Left lung (tissue), 10 donors: ENCODE results near the gene FAM171A2. TPM values are rescaled to one million over a fixed set of nuclear protein-coding genes. Genes with fewer than 3 reads are reported as not detected.
A peak's percentile ranks its signal among the peaks of the same experiment; 100 is the strongest.
"Not testable (repeated sequence)": the region's sequence is repeated elsewhere in the genome, so short reads cannot be mapped to it uniquely, and the experiment has no call there.

Experiments used
- ATAC-seq: fragments of 200-7000 bp; cut with Tn5 transposase; one replicate; pipeline ENCODE4 v1.9.1; 2020; ENCODE audit warnings: moderate library complexity
- DNase-seq, 4 donors: peaks; one replicate each; pipeline ENCODE4 v3.0.0-alpha.2; 2013 to 2020
- H3K27ac ChIP-seq, 2 donors: fragments of 200-600 bp; sonication (generic) in 1 of 2; one replicate each; pipeline versions ENCODE4 v1.5.0 to v1.8.0; 2020 to 2021
- H3K27me3 ChIP-seq, 2 donors: fragments of 200-600 bp; sonication (generic) in 1 of 2; one replicate each; pipeline versions ENCODE4 v1.5.0 to v1.8.0; 2020 to 2021
- H3K36me3 ChIP-seq, 2 donors: fragments of 200-600 bp; sonication (generic) in 1 of 2; one replicate each; pipeline versions ENCODE4 v1.5.0 to v1.8.0; 2020 to 2021
- H3K4me1 ChIP-seq, 2 donors: fragments of 200-600 bp; one replicate each; pipeline ENCODE4 v1.8.0; 2021
- H3K4me3 ChIP-seq, 2 donors: fragments of 200-600 bp; sonication (generic) in 1 of 2; one replicate each; pipeline versions ENCODE4 v1.5.0 to v1.8.0; 2020 to 2021; ENCODE audit warnings: mild to moderate bottlenecking in 1 of 2
- H3K9me3 ChIP-seq, 2 donors: fragments of 200-600 bp; sonication (generic) in 1 of 2; one replicate each; pipeline versions ENCODE4 v1.5.0 to v1.8.0; 2020 to 2021
- CTCF ChIP-seq, 2 donors: fragments of 200-600 bp; sonication (generic) in 1 of 2; IDR thresholded peaks; one replicate each; pipeline versions ENCODE4 v1.5.0 to v1.8.0; 2021; ENCODE audit warnings: antibody characterized with exemption in 2 of 2
- intact Hi-C, 2 donors: fragments of 100-400 bp; cut with DNase I; formaldehyde crosslinking; loops; one replicate each; pipeline versions ENCODE4 v1.11.2 to v1.14.2; 2022
- polyA plus RNA-seq, 6 donors: library from polyadenylated mRNA; unstranded; fragments of 120-200 nt; gene quantifications; one replicate each; pipeline ENCODE4 v1.2.1, GENCODE V29; 2013; ENCODE audit not compliant: insufficient read length in 6 of 6
- total RNA-seq, 2 donors: library from RNA; stranded (reverse); fragmentation: NEBNext Ultra II Directional; extraction: Animal tissue kit (Norgen Biotek cat#: 25700); gene quantifications; one replicate each; pipeline ENCODE4 v1.2.1, GENCODE V29; 2021
- donor health status: DM: no; HTN: yes; CAD: no.
- donor health status: DM: no; HTN: no; CAD: no.

Gene FAM171A2
- total and polyA plus RNA-seq, 8 donors = 1.4 to 34.0 (median 29.4) TPM

GRCh38 chr17:44333371-44333770 lies 30.3 kb downstream of the FAM171A2 start:
- Histone ChIP-seq H3K27ac (peak overlapping the region in 1 of 2 donors; percentile 77), H3K36me3 (no peaks in the 10 kb centered on the region), H3K9me3 (no peaks in the 10 kb centered on the region), H3K4me3 (no peak overlapping the region), H3K27me3 (no peaks in the 10 kb centered on the region), H3K4me1 (peaks cover 0 to 55% of the 10 kb centered on the region in 2 donors)
- no peak for TF ChIP-seq CTCF (IDR thresholded peaks at IDR 0.05)
- DNase-seq = peak in 1 of 4 donors; percentile 79
- peak; percentile 64 for ATAC-seq
- intact Hi-C loops = no loop called here

GRCh38 chr17:44331249-44331760 lies 32.3 kb downstream of the FAM171A2 start:
- no peaks in the 10 kb centered on the region for H3K9me3 ChIP-seq
- TF ChIP-seq CTCF (IDR thresholded peaks at IDR 0.05) = peak; percentile 78
- no peak overlapping the region for H3K4me3 ChIP-seq
- intact Hi-C loops = no loop called here
- peak; percentile 45 for ATAC-seq
- H3K36me3 ChIP-seq = no peaks in the 10 kb centered on the region
- no peaks in the 10 kb centered on the region for H3K27me3 ChIP-seq
- peaks cover 5 to 63% of the 10 kb centered on the region in 2 donors for H3K4me1 ChIP-seq
- peak overlapping the region in 1 of 2 donors; percentile 77 for H3K27ac ChIP-seq
- DNase-seq = peak in 2 of 4 donors; percentile 69 to 77

- DNase-seq, H3K36me3 ChIP-seq, H3K27me3 ChIP-seq, ATAC-seq, H3K9me3 ChIP-seq, H3K27ac ChIP-seq, H3K4me3 ChIP-seq, intact Hi-C loops: not testable (repeated sequence)
- peaks cover 9 to 63% of the 10 kb centered on the region in 2 donors for H3K4me1 ChIP-seq
Observed at GRCh38 chr17:44330263-44330662, 33.4 kb downstream of the FAM171A2 start.

- H3K9me3 ChIP-seq, ATAC-seq, H3K27me3 ChIP-seq, H3K27ac ChIP-seq, H3K4me3 ChIP-seq, DNase-seq, H3K36me3 ChIP-seq: not testable (repeated sequence)
- intact Hi-C loops = loop anchor here (5.0 to 10.0 kb wide), 2 partner anchors 115 to 117 kb away; partner anchors contain the start of gene UBTF (in 1 of the 2)
- H3K4me1 ChIP-seq = peaks cover 9 to 60% of the 10 kb centered on the region in 2 donors
Observed at GRCh38 chr17:44329516-44329915, 34.1 kb downstream of the FAM171A2 start.

GRCh38 chr17:44327715-44328449 lies 35.8 kb downstream of the FAM171A2 start:
- no peak overlapping the region for H3K27ac ChIP-seq
- H3K27me3 ChIP-seq = no peaks in the 10 kb centered on the region
- no peaks in the 10 kb centered on the region for H3K9me3 ChIP-seq
- H3K36me3 ChIP-seq = no peaks in the 10 kb centered on the region
- no peak for TF ChIP-seq CTCF (IDR thresholded peaks at IDR 0.05)
- ATAC-seq = no peak
- no peak overlapping the region for H3K4me3 ChIP-seq
- H3K4me1 ChIP-seq = peaks cover 16 to 56% of the 10 kb centered on the region in 2 donors
- no peak for DNase-seq
- intact Hi-C loops = loop anchor here (5.0 to 10.0 kb wide), 2 partner anchors 113 to 116 kb away; partner anchors contain the start of gene UBTF (in 1 of the 2)

- peak; percentile 91 to 99 (median 98) for DNase-seq
- H3K4me3 ChIP-seq = peak overlapping the region in 1 of 2 donors; percentile 94
- no peaks in the 10 kb centered on the region for H3K9me3 ChIP-seq
- H3K27me3 ChIP-seq = no peaks in the 10 kb centered on the region
- H3K27ac ChIP-seq = no peak overlapping the region
- no peak for TF ChIP-seq CTCF (IDR thresholded peaks at IDR 0.05)
- peak; percentile 81 for ATAC-seq
- intact Hi-C loops = loop anchor here (5.0 to 10.0 kb wide), 2 partner anchors 112 to 115 kb away; partner anchors contain the start of gene UBTF (in 1 of the 2)
- H3K36me3 ChIP-seq = peaks cover 0 to 8% of the 10 kb centered on the region in 2 donors
- peaks cover 16 to 48% of the 10 kb centered on the region in 2 donors for H3K4me1 ChIP-seq
Observed at GRCh38 chr17:44326861-44327444, 36.7 kb downstream of the FAM171A2 start.
